Measurements from ENCODE around the gene CCDC51.
"Not testable (repeated sequence)": the region's sequence is repeated elsewhere in the genome, so short reads cannot be mapped to it uniquely, and the experiment has no call there.

Gene CCDC51

GRCh38 chr3:48439820-48440589 lies at the start of gene CCDC51, which contains the start of gene TMA7:
Gene CCDC51 (minus strand): TSS chr3:48440119. CDS start chr3:48435128, 4,991 bp downstream.
Gene TMA7 (plus strand): TSS chr3:48440257. CDS start chr3:48440297, 40 bp downstream.
- peak; percentile 94 for DNase-seq

GRCh38 chr3:48486952-48487351 lies 47.0 kb upstream of the CCDC51 start:
- DNase-seq, result no peak

- not testable (repeated sequence) for DNase-seq
Observed at GRCh38 chr3:48482822-48483221, 42.9 kb upstream of the CCDC51 start.

GRCh38 chr3:48480891-48481290 lies 41.0 kb upstream of the CCDC51 start:
- DNase-seq, result not testable (repeated sequence)

- no peak for DNase-seq
Observed at GRCh38 chr3:48478626-48479555, 39.0 kb upstream of the CCDC51 start.

- DNase-seq, result no peak
Observed at GRCh38 chr3:48477959-48478520, 38.1 kb upstream of the CCDC51 start.

GRCh38 chr3:48476426-48477053 lies 36.6 kb upstream of the CCDC51 start:
- DNase-seq, result no peak

- DNase-seq, result no peak
Observed at GRCh38 chr3:48475188-48475587, 35.3 kb upstream of the CCDC51 start.

- no peak for DNase-seq
Observed at GRCh38 chr3:48474619-48475018, 34.7 kb upstream of the CCDC51 start.

GRCh38 chr3:48474031-48474430 lies 34.1 kb upstream of the CCDC51 start:
- not testable (repeated sequence) for DNase-seq

GRCh38 chr3:48473617-48473952 lies 33.7 kb upstream of the CCDC51 start:
- no peak for DNase-seq

GRCh38 chr3:48472923-48473616 lies 33.2 kb upstream of the CCDC51 start:
- DNase-seq, result peak; percentile 89

- DNase-seq, result no peak
Observed at GRCh38 chr3:48472673-48472922, 32.7 kb upstream of the CCDC51 start.

GRCh38 chr3:48470286-48470685 lies 30.4 kb upstream of the CCDC51 start:
- DNase-seq, result no peak

GRCh38 chr3:48469046-48469915 lies 29.4 kb upstream of the CCDC51 start:
- DNase-seq, result no peak

GRCh38 chr3:48468329-48468731 lies 28.4 kb upstream of the CCDC51 start:
- no peak for DNase-seq

GRCh38 chr3:48467473-48468267 lies 27.8 kb upstream of the CCDC51 start:
- no peak for DNase-seq

GRCh38 chr3:48467110-48467454 lies 27.2 kb upstream of the CCDC51 start:
- DNase-seq, result no peak

- no peak for DNase-seq
Observed at GRCh38 chr3:48466386-48467109, 26.6 kb upstream of the CCDC51 start.
